ENCODE data around the gene ABCB8.

The ABCB8 gene

GRCh38 chr7:151088856-151089699, 60.8 kb downstream of the ABCB8 start:
- Histone ChIP-seq H3K36me3 (ENCODE audit: control insufficient read depth in 2 of 2, insufficient read depth in 1 of 2, low read length in 2 of 2) (peaks cover 0 to 44% of the 10 kb centered on the region in 2 experiments; a peak in 1 of 3 replicates), H3K27ac (ENCODE audit: extremely low read depth, low read depth, low read length) (peak overlapping the region; percentile 14; the same call in 1 of the 2 replicates), H3K9me3 (ENCODE audit: control insufficient read depth, insufficient read depth, low read depth, low read length) (no peaks in the 10 kb centered on the region), H3K4me1 (ENCODE audit: control insufficient read depth, insufficient read depth, low read length) (peaks cover 4% of the 10 kb centered on the region; the same call in 1 of the 2 replicates), H3K4me3 (ENCODE audit: low read depth, low read length) (no peak overlapping the region)
- CTCF ChIA-PET = interaction anchor here (0.5 to 1.5 kb wide), 7 partner anchors 12 to 83 kb away, joined by 3 to 8 read pairs (median 3); no protein-coding TSS in a partner anchor
- POLR2A ChIA-PET = interaction anchor here (1.0 to 1.8 kb wide), 3 partner anchors 19 to 61 kb away, joined by 3 to 4 read pairs (median 3); partner anchors contain the start of gene ABCB8
- no peak for TF ChIP-seq ZNF311 (tag by site-specific recombination; IDR thresholded peaks at IDR 0.05; ENCODE audit: borderline replicate concordance)
- no peak for TF ChIP-seq ZNF571 (tag by site-specific recombination; IDR thresholded peaks at IDR 0.05)
- TF ChIP-seq ZNF362 (tag by site-specific recombination; IDR thresholded peaks at IDR 0.05) = no peak
- TF ChIP-seq ZNF239 (tag by site-specific recombination; IDR thresholded peaks at IDR 0.05) = no peak
- no peak for TF ChIP-seq ZNF138 (tag by site-specific recombination; IDR thresholded peaks at IDR 0.05; ENCODE audit: borderline replicate concordance)
- no peak for TF ChIP-seq ZBTB48 (tag by site-specific recombination; IDR thresholded peaks at IDR 0.05)
- TF ChIP-seq, protein P1, sequence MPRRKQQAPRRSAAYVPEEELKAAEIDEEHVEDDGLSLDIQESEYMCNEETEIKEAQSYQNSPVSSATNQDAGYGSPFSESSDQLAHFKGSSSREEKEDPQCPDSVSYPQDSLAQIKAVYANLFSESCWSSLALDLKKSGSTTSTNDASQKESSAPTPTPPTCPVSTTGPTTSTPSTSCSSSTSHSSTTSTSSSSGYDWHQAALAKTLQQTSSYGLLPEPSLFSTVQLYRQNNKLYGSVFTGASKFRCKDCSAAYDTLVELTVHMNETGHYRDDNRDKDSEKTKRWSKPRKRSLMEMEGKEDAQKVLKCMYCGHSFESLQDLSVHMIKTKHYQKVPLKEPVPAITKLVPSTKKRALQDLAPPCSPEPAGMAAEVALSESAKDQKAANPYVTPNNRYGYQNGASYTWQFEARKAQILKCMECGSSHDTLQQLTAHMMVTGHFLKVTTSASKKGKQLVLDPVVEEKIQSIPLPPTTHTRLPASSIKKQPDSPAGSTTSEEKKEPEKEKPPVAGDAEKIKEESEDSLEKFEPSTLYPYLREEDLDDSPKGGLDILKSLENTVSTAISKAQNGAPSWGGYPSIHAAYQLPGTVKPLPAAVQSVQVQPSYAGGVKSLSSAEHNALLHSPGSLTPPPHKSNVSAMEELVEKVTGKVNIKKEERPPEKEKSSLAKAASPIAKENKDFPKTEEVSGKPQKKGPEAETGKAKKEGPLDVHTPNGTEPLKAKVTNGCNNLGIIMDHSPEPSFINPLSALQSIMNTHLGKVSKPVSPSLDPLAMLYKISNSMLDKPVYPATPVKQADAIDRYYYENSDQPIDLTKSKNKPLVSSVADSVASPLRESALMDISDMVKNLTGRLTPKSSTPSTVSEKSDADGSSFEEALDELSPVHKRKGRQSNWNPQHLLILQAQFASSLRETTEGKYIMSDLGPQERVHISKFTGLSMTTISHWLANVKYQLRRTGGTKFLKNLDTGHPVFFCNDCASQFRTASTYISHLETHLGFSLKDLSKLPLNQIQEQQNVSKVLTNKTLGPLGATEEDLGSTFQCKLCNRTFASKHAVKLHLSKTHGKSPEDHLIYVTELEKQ (tag by site-specific recombination; IDR thresholded peaks at IDR 0.05; ENCODE audit: borderline replicate concordance) = no peak
- 0 out of 2 replicates have a peak, but pooled peaks have one; percentile 14 for TF ChIP-seq ZNF366 (tag by site-specific recombination; conservative IDR thresholded peaks at IDR 0.05)
- no peak for TF ChIP-seq ZNF398 (tag by site-specific recombination; IDR thresholded peaks at IDR 0.05)
- no peak for TF ChIP-seq ZSCAN5A (tag by site-specific recombination; IDR thresholded peaks at IDR 0.05)
- no peak for TF ChIP-seq ZNF335 (tag by site-specific recombination; conservative IDR thresholded peaks at IDR 0.05)
- no peak for TF ChIP-seq ZNF529 (tag by site-specific recombination; IDR thresholded peaks at IDR 0.05; ENCODE audit: insufficient replicate concordance)
- TF ChIP-seq, protein P2, sequence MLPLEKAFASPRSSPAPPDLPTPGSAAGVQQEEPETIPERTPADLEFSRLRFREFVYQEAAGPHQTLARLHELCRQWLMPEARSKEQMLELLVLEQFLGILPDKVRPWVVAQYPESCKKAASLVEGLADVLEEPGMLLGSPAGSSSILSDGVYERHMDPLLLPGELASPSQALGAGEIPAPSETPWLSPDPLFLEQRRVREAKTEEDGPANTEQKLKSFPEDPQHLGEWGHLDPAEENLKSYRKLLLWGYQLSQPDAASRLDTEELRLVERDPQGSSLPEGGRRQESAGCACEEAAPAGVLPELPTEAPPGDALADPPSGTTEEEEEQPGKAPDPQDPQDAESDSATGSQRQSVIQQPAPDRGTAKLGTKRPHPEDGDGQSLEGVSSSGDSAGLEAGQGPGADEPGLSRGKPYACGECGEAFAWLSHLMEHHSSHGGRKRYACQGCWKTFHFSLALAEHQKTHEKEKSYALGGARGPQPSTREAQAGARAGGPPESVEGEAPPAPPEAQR (tag by site-specific recombination; IDR thresholded peaks at IDR 0.05) = no peak
- no peak for TF ChIP-seq YY2 (tag by site-specific recombination; IDR thresholded peaks at IDR 0.05)
- TF ChIP-seq PRDM1 (tag by site-specific recombination; IDR thresholded peaks at IDR 0.05) = no peak
- no peak for TF ChIP-seq ZNF324 (tag by site-specific recombination; IDR thresholded peaks at IDR 0.05)
- TF ChIP-seq ZNF561 (tag by site-specific recombination; IDR thresholded peaks at IDR 0.05; ENCODE audit: borderline replicate concordance) = no peak
- TF ChIP-seq ZNF423 (tag by site-specific recombination; IDR thresholded peaks at IDR 0.05) = no peak
- TF ChIP-seq ZNF112 (tag by site-specific recombination; IDR thresholded peaks at IDR 0.05) = no peak
- TF ChIP-seq ZNF654 (tag by site-specific recombination; IDR thresholded peaks at IDR 0.05; ENCODE audit: low read depth) = no peak
- 0 out of 2 replicates have a peak, but pooled peaks have one; percentile 17 for TF ChIP-seq ZEB2 (tag by site-specific recombination; IDR thresholded peaks at IDR 0.05)
- 0 out of 2 replicates have a peak, but pooled peaks have one; percentile 25 for TF ChIP-seq TRIM28 (IDR thresholded peaks at IDR 0.05; ENCODE audit: borderline replicate concordance, low read length)
- TF ChIP-seq ZNF560 (tag by site-specific recombination; IDR thresholded peaks at IDR 0.05; ENCODE audit: borderline replicate concordance) = no peak
- TF ChIP-seq BCL11A (tag by site-specific recombination; IDR thresholded peaks at IDR 0.05; ENCODE audit: low read depth) = no peak
- no peak for TF ChIP-seq ZNF214 (tag by site-specific recombination; IDR thresholded peaks at IDR 0.05; ENCODE audit: borderline replicate concordance)
- no peak for TF ChIP-seq KLF16 (tag by site-specific recombination; IDR thresholded peaks at IDR 0.05)
- TF ChIP-seq ZNF169 (tag by site-specific recombination; IDR thresholded peaks at IDR 0.05) = no peak
- TF ChIP-seq ZNF596 (tag by site-specific recombination; IDR thresholded peaks at IDR 0.05) = no peak

Measured in HEK293 (cell line).